ACHN (cell line): ENCODE measurements around the gene NUTM1.
"Not testable (repeated sequence)": the region's sequence is repeated elsewhere in the genome, so short reads cannot be mapped to it uniquely, and the experiment has no call there.

Experiments used
- DNase-seq: peaks from one replicate; pipeline ENCODE4 v3.0.0-alpha.2; 2015
- in situ Hi-C: cut with HindIII; loops from 2 replicates; pipeline ENCODE4 v1.10.0; 2017; ENCODE audit warnings: low sequenced_read_pairs, low pct_ligation_motif_present, low pct_unique_long_range_greater_than_20kb

The NUTM1 gene

GRCh38 chr15:34389594-34390086, 46.5 kb downstream of the NUTM1 start:
- DNase-seq, in situ Hi-C loops: not testable (repeated sequence)

- in situ Hi-C loops, DNase-seq: not testable (repeated sequence)
Observed at GRCh38 chr15:34392981-34393380, 49.9 kb downstream of the NUTM1 start.

- DNase-seq, in situ Hi-C loops: not testable (repeated sequence)
Observed at GRCh38 chr15:34397637-34398259, 54.6 kb downstream of the NUTM1 start.

GRCh38 chr15:34403160-34403598, 60.1 kb downstream of the NUTM1 start:
- in situ Hi-C loops, DNase-seq: not testable (repeated sequence)

- in situ Hi-C loops, DNase-seq: not testable (repeated sequence)
Observed at GRCh38 chr15:34403899-34404298, 60.8 kb downstream of the NUTM1 start.
